Adrenal gland (tissue), 12 donors: ENCODE data around the gene NTF3. TPM values are rescaled to one million over a fixed set of nuclear protein-coding genes. Genes with fewer than 3 reads are reported as not detected.

Experiments
- DNase-seq, 7 donors: peaks; one replicate each; pipeline ENCODE4 v3.0.0-alpha.2; 2019 to 2020
- H3K27ac ChIP-seq, 5 donors: fragments of 200-600 bp; sonication (generic) in 4 of 5; 1 replicate in 3 of 5; 2 replicates in 2 of 5; pipeline versions ENCODE4 v1.5.1 to v1.8.0; 2016 to 2020; ENCODE audit warnings: mild to moderate bottlenecking in 1 of 5
- H3K27me3 ChIP-seq: fragments of 200-600 bp; 2 replicates; pipeline ENCODE4 v1.8.0; 2021
- H3K36me3 ChIP-seq, 2 donors: fragments of 200-600 bp; replicated peaks in 1 of 2; 1 replicate in 1 of 2; 2 replicates in 1 of 2; pipeline versions ENCODE4 v1.5.1 to v1.8.0; 2018 to 2022
- H3K4me1 ChIP-seq, 2 donors: fragments of 200-600 bp; replicated peaks in 1 of 2; 1 replicate in 1 of 2; 2 replicates in 1 of 2; pipeline versions ENCODE4 v1.5.1 to v1.8.0; 2018 to 2021
- H3K4me3 ChIP-seq, 4 donors: fragments of 200-600 bp; sonication (generic) in 3 of 4; one replicate each; pipeline ENCODE4 v1.5.1; 2016 to 2018
- H3K9me3 ChIP-seq, 3 donors: fragments of 200-600 bp; sonication (generic) in 1 of 3; replicated peaks in 1 of 3; 1 replicate in 2 of 3; 2 replicates in 1 of 3; pipeline versions ENCODE4 v1.5.1 to v1.8.0; 2016 to 2021
- POLR2A ChIP-seq, 2 donors: fragments of 450-650 bp; IDR thresholded peaks; one replicate each; pipeline ENCODE4 v1.6.1; 2017; ENCODE audit warnings: antibody characterized with exemption in 2 of 2, mild to moderate bottlenecking in 2 of 2, moderate library complexity in 1 of 2
- WGBS, 4 donors: extraction: QIAGEN DNeasy Blood & Tissue Kit in 2 of 4; methylation state at CpG; one replicate each; pipeline versions ENCODE4 v1.1.5 to v1.1.7; 2013 to 2017; 5-methylcytosine and 5-hydroxymethylcytosine counted together
- intact Hi-C, 2 donors: fragments of 100-400 bp; cut with DNase I; formaldehyde crosslinking; loops; one replicate each; pipeline versions ENCODE4 v1.14.1 to v1.15.0; 2022 to 2023
- polyA plus RNA-seq, 3 donors: library from polyadenylated mRNA; stranded (reverse); fragments of 200-250 nt in 2 of 3; fragments of 350-450 nt in 1 of 3; fragmentation: Illumina TruSeq in 1 of 3; extraction: RNeasy Lipid Tissue Mini Kit (QIAGEN cat#74804) in 1 of 3; gene quantifications; one replicate each; pipeline ENCODE4 v1.2.3, GENCODE V29; 2013 to 2014
- total RNA-seq, 9 donors: library from RNA; depleted of rRNA in 4 of 9; stranded (reverse); fragments of >200 nt in 4 of 9; fragments of 120-200 nt in 1 of 9; fragmentation: NEBNext Ultra II Directional in 1 of 9; extraction: Animal tissue kit (Norgen Biotek cat#: 25700) in 1 of 9; gene quantifications; one replicate each; pipeline versions ENCODE4 v1.1.0 to v1.2.4, GENCODE V29; 2013 to 2023
- TF ChIP-seq, protein P1 (sequence below), 6 experiments: fragments of 450-650 bp in 4 of 6; fragments of 200-600 bp in 2 of 6; sonication (generic) in 1 of 6; IDR thresholded peaks; 1 replicate in 5 of 6; 2 replicates in 1 of 6; pipeline versions ENCODE4 v1.5.1 to v1.8.0; 2016 to 2021; ENCODE audit warnings: antibody characterized with exemption in 6 of 6, mild to moderate bottlenecking in 2 of 6, moderate library complexity in 1 of 6
- donor health status: healthy with polysubstance abuse.
- donor health status: Bipolar disorder and iron deficiency.
- donor health status: DM: yes; HTN: yes; CAD: no.
- donor health status: DM: no; HTN: no; CAD: no.
- donor health status: DM: no; HTN: no; CAD: no.
- donor health status: DM: yes; HTN: yes; CAD: no.

Gene NTF3
- total and polyA plus RNA-seq, 12 donors = 0.28 to 2.9 (median 0.73) TPM; not detected in 2

DNA sequence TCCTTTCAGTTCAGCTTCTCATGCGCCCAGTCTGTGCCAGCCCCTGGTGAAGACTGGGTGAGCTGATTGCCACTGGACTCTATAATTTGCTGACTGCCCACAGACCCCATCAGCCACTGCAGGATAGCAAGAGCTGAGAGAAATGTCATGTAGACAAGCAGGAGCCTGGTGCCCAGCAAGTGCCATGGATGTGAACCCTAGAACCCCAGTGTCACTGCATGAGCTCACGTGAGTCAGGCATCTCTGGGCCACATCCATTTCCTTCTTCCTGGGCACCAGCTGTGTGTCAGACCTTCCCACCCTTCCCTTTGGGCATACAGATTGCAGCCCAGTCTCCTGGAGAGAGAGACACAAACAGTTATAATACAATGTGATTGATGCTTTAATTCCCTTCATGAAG, 73.8 kb downstream of the NTF3 start:
- WGBS, 4 donors = 54 to 87% (median 74%) methylated on average over 2 of the region's 2 CpGs
- Histone ChIP-seq H3K27ac (no peak overlapping the region), H3K4me3 (no peak overlapping the region), H3K9me3 (no peaks in the 10 kb centered on the region), H3K36me3 (no peaks in the 10 kb centered on the region), H3K4me1 (no peaks in the 10 kb centered on the region), H3K27me3 (no peaks in the 10 kb centered on the region)
- intact Hi-C loops = no loop called here
- peak in 1 of 7 donors; percentile 15 for DNase-seq
- TF ChIP-seq, protein P1, sequence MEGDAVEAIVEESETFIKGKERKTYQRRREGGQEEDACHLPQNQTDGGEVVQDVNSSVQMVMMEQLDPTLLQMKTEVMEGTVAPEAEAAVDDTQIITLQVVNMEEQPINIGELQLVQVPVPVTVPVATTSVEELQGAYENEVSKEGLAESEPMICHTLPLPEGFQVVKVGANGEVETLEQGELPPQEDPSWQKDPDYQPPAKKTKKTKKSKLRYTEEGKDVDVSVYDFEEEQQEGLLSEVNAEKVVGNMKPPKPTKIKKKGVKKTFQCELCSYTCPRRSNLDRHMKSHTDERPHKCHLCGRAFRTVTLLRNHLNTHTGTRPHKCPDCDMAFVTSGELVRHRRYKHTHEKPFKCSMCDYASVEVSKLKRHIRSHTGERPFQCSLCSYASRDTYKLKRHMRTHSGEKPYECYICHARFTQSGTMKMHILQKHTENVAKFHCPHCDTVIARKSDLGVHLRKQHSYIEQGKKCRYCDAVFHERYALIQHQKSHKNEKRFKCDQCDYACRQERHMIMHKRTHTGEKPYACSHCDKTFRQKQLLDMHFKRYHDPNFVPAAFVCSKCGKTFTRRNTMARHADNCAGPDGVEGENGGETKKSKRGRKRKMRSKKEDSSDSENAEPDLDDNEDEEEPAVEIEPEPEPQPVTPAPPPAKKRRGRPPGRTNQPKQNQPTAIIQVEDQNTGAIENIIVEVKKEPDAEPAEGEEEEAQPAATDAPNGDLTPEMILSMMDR (IDR thresholded peaks at IDR 0.05) = no peak
- TF ChIP-seq POLR2A (IDR thresholded peaks at IDR 0.05) = no peak

- intact Hi-C loops = no loop called here
- Histone ChIP-seq H3K4me1 (no peaks in the 10 kb centered on the region), H3K27ac (no peak overlapping the region), H3K36me3 (no peaks in the 10 kb centered on the region), H3K27me3 (no peaks in the 10 kb centered on the region), H3K4me3 (no peak overlapping the region), H3K9me3 (no peaks in the 10 kb centered on the region)
- TF ChIP-seq POLR2A (IDR thresholded peaks at IDR 0.05) = no peak
- TF ChIP-seq, protein P1 (IDR thresholded peaks at IDR 0.05) = no peak
- 73 to 83% (median 78%) methylated on average over 4 of the region's 4 CpGs for WGBS, 4 donors
- peak in 1 of 7 donors; percentile 14 for DNase-seq
These were observed 74.4 kb downstream of the NTF3 start for GRCh38 chr12:5506295-5506694.

- H3K9me3 ChIP-seq = no peaks in the 10 kb centered on the region
- H3K27ac ChIP-seq = no peak overlapping the region
- H3K27me3 ChIP-seq = no peaks in the 10 kb centered on the region
- 53 to 62% (median 60%) methylated on average over 6 of the region's 6 CpGs for WGBS, 4 donors
- peak in 2 of 7 donors; percentile 19 to 43 for DNase-seq
- H3K4me3 ChIP-seq = no peak overlapping the region
- H3K4me1 ChIP-seq = no peaks in the 10 kb centered on the region
- intact Hi-C loops = no loop called here
- H3K36me3 ChIP-seq = no peaks in the 10 kb centered on the region
- TF ChIP-seq, protein P1 (IDR thresholded peaks at IDR 0.05) = no peak
- TF ChIP-seq POLR2A (IDR thresholded peaks at IDR 0.05) = no peak
These were observed 74.9 kb downstream of the NTF3 start for GRCh38 chr12:5506821-5507231.

DNA sequence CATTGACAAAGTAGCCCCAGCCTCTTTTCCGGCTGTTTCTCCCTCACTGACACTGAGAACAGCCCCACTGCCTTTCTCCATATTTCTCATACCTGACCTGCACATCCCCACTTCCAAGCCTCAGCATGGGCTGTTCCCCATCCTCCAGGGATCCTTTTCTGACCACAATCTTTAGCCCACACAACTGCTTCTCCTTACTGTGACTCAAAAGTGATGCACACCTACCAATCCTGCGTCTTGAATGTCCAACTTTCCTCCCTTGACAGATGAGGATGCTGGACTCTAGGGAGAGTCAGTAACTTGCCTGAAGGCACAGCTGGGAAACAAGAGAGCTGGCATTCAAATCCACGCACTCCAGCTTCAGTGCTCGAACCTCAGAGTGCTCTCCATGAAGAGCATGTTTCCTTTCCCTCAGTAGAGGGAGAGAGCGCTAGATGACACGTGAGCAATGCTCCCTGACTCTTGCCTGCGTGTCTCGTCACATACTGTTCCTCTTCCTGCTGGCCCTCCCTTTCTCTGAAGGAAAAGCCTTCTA, 75.6 kb downstream of the NTF3 start:
- TF ChIP-seq POLR2A (IDR thresholded peaks at IDR 0.05) = no peak
- TF ChIP-seq, protein P1 (IDR thresholded peaks at IDR 0.05) = no peak
- H3K27me3 ChIP-seq = no peaks in the 10 kb centered on the region
- H3K4me3 ChIP-seq = no peak overlapping the region
- intact Hi-C loops = no loop called here
- WGBS, 4 donors = 75 to 88% (median 81%) methylated on average over 6 to 8 of the region's 8 CpGs
- DNase-seq = no peak
- no peaks in the 10 kb centered on the region for H3K9me3 ChIP-seq
- H3K27ac ChIP-seq = no peak overlapping the region
- H3K4me1 ChIP-seq = no peaks in the 10 kb centered on the region
- no peaks in the 10 kb centered on the region for H3K36me3 ChIP-seq
